Astrocyte of the cerebellum (primary cell): ENCODE data around the gene DPAGT1.
A peak's percentile ranks its signal among the peaks of the same experiment; 100 is the strongest.

Experiments
- DNase-seq: peaks from one replicate; pipeline ENCODE4 v3.0.0-alpha.2; 2011; ENCODE audit warnings: low read depth
- H3K4me3 ChIP-seq: 2 replicates; pipeline ENCODE4 v1.5.1; 2011; ENCODE audit warnings: mild to moderate bottlenecking, low read depth, low read length, moderate library complexity
- CTCF ChIP-seq: IDR thresholded peaks from 2 replicates; pipeline ENCODE4 v1.5.1; 2012; ENCODE audit warnings: low read length, low read depth, moderate library complexity, mild to moderate bottlenecking; ENCODE audit errors: missing control alignments
- in situ Hi-C: cut with HindIII; loops from 2 replicates; pipeline ENCODE4 v1.10.0; 2017; ENCODE audit warnings: low sequenced_read_pairs

Gene DPAGT1

GRCh38 chr11:119057000-119057769, 44.5 kb downstream of the DPAGT1 start, which contains the start of gene HYOU1:
HYOU1 (minus strand) TSS chr11:119057205; CDS start chr11:119056160, 1,045 bp downstream.
- peak; percentile 86 for DNase-seq
- H3K4me3 ChIP-seq = peak within 1 kb of the TSS; percentile 81
- in situ Hi-C loops = no loop called here
- peak; percentile 43 for TF ChIP-seq CTCF

- no peak for TF ChIP-seq CTCF
- peak overlapping the region; percentile 81 for H3K4me3 ChIP-seq
- in situ Hi-C loops = no loop called here
- no peak for DNase-seq
Measured at GRCh38 chr11:119056421-119056999, 45.1 kb downstream of the DPAGT1 start.

- peak overlapping the region; percentile 81 for H3K4me3 ChIP-seq
- in situ Hi-C loops = no loop called here
- DNase-seq = no peak
- no peak for TF ChIP-seq CTCF
Measured at GRCh38 chr11:119055901-119056300, 45.8 kb downstream of the DPAGT1 start.

DNA sequence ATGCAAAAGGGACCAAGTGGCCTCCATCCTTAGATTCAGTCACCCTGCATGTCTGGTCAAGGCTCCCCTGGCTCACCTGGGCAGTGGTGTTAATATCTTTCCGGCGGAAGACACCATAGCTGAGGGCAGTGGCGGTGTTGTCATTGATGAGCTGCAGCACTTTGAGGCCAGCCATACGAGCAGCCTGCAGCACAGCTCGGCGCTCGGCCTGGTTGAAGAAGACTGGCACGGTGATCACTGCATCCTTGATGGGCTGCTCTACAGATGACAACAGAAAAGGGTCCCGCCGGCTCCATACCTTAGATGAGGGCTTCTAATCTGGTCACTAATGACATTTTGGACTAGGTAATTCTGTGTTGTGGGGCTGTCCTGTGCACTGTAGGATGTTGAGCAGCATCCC, 47.2 kb downstream of the DPAGT1 start:
- no peak for DNase-seq
- no peak for TF ChIP-seq CTCF
- in situ Hi-C loops = no loop called here
- H3K4me3 ChIP-seq = no peak overlapping the region

GRCh38 chr11:119052163-119052814, 49.4 kb downstream of the DPAGT1 start:
- no peak for TF ChIP-seq CTCF
- in situ Hi-C loops = no loop called here
- no peak for DNase-seq
- no peak overlapping the region for H3K4me3 ChIP-seq

- no peak for DNase-seq
- no peak for TF ChIP-seq CTCF
- no peak overlapping the region for H3K4me3 ChIP-seq
- in situ Hi-C loops = no loop called here
Measured at GRCh38 chr11:119051440-119052162, 50.1 kb downstream of the DPAGT1 start.
